Uterus (tissue), 2 donors: ENCODE results near the gene CNTN1.

Experiments
- POLR2A ChIP-seq, 2 donors: fragments of 450-650 bp; IDR thresholded peaks; one replicate each; pipeline ENCODE4 v1.6.1; 2016; ENCODE audit warnings: antibody characterized with exemption in 2 of 2, mild to moderate bottlenecking in 1 of 2, moderate library complexity in 1 of 2
- TF ChIP-seq, protein P1 (sequence below), 4 experiments: fragments of 200-600 bp in 2 of 4; fragments of 450-650 bp in 2 of 4; sonication (generic) in 2 of 4; IDR thresholded peaks; one replicate each; pipeline ENCODE4 v1.5.1; 2016 to 2019; ENCODE audit warnings: antibody characterized with exemption in 4 of 4, mild to moderate bottlenecking in 2 of 4, moderate library complexity in 1 of 4

DNA sequence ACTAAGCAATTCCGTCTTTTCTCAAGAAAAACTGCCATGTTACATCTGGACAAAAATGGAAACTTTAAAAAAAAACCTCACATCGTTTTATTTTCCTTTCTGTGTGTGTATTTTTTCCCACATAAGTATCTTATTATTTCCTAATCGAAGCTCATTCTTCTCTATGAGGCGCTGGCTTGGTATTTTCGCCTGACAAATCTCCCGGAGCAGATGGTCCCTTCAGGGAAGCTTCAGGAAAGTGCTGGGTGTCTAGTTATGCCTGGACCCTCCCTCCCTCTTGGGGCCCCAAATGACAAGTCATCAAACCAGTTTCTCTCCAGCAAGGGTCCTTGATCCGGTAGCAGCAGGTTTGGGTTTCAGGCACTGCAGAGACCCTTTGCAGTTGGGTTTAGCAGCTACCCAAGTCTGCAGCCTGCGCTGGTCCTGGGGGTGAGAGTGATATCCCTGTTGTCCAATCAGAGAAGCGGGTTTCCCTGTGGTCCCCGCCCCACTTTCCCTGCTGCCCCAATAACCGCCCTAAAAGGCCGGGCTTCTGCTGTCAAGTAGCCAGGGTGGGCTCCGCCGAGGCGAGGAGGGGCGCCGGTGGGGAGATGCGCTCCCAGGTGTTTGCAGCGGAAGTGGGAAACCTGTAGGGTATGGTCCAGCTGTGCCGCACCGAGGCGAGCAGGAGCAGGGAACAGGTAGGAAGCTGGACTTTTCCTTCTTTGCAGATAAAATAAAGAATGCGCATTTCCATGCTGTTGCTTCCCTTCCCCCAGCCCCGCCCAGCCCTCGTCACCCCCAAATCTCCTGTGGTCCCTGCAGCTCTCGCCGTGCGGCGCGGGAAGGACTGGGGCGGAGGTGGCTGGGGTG lies at the start of gene CNTN1:
- TF ChIP-seq, protein P1, sequence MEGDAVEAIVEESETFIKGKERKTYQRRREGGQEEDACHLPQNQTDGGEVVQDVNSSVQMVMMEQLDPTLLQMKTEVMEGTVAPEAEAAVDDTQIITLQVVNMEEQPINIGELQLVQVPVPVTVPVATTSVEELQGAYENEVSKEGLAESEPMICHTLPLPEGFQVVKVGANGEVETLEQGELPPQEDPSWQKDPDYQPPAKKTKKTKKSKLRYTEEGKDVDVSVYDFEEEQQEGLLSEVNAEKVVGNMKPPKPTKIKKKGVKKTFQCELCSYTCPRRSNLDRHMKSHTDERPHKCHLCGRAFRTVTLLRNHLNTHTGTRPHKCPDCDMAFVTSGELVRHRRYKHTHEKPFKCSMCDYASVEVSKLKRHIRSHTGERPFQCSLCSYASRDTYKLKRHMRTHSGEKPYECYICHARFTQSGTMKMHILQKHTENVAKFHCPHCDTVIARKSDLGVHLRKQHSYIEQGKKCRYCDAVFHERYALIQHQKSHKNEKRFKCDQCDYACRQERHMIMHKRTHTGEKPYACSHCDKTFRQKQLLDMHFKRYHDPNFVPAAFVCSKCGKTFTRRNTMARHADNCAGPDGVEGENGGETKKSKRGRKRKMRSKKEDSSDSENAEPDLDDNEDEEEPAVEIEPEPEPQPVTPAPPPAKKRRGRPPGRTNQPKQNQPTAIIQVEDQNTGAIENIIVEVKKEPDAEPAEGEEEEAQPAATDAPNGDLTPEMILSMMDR (IDR thresholded peaks at IDR 0.05) = no peak
- no peak for TF ChIP-seq POLR2A (IDR thresholded peaks at IDR 0.05)
